Activated CD4-positive, alpha-beta T cell treated with anti-CD3 and anti-CD28 coated beads, Interleukin-2, amount 50 U/mL, for 24 hours (primary cell): ENCODE results near the gene STX16.

Experiments
- DNase-seq, 2 donors: peaks; one replicate each; pipeline ENCODE4 v3.0.0-alpha.2; 2020; ENCODE audit warnings: low read depth in 1 of 2, low spot score in 1 of 2

The STX16 gene

DNA sequence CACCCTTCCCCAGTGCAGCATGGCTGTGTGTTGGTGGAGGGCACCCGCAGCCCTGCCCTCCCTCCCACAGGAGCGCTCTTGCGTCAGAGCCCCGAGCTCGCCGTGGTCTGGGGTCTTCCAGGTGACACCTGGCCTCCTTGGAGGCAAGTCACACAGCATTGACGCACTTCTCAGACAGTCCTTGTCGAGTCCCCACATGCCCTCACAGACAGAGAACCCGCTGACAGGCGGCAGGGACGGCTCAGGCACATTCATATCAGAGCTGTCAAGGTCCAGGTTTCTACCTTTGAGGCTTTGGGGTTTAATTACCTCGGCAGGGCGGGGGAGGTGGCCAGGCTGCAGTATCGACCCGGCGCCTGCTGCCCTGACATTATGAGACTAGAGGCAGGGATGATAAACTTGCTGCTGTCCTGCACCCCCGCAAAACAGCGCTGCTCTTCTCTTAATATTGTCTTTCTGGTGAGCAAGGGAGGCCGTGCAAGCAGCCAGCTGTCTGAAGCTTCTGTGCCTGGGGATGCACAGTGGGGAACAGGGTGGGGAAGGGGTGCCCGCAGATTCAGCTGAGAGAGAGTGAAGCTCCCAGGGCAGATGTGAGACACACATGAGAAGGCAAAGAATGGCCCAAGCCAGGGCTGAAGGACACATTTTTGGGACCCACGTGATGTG lies 46.3 kb downstream of the STX16 start:
- DNase-seq = no peak

DNA sequence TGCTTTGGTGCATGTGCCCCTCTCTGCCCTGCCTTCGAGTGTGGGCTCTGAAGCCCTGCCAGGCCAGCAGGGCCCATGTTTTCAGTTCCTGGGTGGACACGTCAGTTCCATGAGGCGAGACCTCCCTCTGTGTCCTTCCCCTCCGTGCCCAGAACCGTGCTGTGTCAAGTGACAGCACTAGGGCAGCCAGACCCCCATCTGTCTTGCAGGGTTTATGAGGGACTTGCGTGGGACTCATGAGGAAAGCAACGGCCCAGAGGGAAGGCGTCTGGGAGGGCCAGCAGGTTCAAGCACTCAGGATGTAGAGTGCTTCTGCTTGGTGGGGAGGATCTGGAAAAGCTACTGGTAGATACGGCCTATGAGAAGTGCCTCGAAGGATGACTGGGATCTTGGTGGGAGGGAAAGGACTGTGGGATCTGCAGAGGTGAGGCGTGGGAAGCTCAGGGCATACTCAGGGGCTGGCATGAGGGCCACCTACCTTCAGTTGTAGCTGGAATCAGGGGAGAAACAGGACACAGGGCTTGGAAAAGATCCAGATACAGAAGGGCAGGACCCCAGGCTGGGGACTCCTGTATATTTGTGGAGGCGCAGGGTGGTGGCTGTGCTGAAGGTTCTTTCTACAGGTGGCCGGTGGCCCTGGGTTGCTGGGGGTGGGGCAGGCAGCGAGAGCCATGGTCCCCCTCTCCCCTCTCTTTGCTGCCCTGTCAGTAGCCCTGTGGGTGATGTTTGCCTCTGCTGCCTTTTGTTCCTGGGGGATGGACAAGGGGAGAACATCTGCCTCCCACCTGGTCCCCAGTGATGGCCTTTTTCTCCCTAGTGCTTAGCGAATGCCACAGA lies 47.0 kb downstream of the STX16 start:
- DNase-seq = no peak

DNA sequence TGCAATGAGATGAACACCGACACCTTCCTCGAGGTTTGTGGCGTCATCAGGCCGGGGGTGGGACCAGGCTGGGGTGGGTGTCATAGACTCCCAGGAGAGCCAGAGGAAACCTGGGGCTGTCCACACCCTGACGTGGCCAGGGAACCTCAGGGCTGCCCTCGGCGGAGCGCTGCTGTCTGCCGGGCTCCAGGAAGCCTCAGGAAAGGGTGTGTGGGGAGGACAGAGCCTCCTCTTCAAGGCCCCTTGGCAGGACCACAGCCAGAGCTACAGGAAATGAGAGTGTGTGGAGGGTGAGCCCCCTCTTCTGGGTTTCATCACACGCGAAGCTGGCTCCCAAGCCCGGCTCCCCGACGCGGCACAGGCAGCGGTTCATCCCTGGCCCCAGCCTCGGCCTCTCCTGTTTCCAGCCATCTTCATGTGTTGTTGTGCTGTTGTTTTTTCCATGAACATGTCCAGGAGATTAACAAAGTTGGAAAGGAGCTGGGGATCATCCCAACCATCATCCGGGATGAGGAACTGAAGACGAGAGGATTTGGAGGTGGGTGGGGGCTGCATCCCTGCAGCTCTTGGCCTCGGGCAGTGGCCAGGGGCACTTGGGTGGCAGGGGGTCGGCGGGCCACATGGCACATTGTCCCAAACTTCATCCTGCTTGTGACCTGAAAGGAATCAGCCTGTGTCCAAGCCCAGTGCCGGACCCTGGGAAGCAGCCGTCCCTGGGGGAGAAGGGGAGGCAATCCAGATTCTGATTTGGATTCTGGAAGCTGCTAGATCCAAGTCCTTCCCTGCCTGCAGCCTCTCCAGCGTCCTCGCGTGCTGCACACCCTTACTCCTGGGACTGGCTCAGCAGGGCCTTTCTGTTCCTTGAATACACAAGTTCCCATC lies 47.9 kb downstream of the STX16 start:
- DNase-seq = no peak

DNA sequence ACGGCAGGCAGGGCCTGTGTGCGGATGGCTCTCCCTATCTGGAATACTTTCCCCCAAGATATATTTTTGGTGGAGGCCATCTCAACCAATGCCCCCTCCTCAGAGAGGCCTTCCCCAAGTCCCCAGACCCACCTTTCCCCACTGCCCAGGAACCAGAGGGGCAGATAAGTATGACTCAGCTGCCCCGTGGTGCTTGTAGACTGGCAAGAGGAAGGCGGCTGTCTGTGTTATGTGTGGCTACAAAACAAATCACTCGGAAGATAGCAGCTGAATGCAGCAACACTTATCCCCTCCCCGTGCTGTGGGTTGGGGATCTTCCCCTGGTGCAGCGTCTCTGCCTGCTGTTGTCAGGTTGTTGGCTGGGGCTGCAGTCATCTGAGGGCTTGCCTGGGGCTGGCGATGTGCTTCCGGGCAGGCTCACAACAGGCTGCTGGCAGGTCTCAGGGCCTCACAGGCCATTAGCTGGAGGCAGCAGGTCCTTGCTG lies 48.6 kb downstream of the STX16 start:
- no peak for DNase-seq

DNA sequence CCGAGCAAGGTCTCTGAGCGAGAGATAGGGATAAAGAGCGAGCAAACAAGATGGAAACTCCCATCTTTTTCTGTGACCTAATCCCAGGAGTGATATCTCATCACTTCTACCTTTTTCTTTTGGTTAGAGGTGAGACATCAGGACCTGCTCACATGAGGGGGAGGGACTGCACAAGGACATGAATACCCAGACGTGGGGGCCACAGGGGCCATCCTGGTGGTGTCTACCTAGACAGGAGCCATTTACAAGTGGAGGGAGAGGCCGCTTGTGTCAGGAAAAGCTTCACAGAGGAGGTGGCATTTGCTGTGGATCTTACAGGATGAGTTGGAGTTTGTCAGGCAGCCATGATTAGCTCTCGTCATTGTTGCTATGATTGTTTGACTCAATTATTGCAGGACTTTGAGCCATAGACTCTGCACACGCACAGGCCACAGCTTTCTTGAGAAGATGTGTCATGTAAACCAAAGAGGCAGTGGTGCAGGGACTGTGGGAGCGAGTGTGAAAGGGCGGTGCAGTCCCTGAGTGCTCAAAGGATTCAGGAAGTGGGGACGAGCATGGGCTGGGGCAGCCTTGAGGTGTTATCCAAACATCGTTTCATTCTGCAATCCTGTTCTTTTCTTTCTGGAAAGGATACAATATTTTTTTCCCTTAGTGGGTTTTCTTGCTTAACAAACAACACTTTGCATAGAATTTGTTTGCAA lies 49.2 kb downstream of the STX16 start:
- no peak for DNase-seq

DNA sequence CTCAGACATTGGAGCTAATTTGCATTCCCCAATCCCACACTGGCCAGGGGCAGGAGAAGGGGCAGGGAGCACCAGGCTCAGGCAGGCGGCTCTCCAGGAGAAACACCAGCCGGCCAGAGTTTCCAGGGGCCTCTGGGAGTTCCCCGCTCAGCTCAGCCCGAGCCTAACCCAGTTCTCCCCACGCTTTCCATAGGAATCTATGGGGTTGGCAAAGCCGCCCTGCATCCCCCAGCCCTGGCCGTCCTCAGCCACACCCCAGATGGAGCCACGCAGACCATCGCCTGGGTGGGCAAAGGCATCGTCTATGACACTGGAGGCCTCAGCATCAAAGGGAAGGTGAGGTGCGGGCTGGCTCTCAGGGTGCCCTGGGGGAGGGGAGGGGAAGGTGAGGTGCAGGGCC lies 49.7 kb downstream of the STX16 start:
- no peak for DNase-seq

DNA sequence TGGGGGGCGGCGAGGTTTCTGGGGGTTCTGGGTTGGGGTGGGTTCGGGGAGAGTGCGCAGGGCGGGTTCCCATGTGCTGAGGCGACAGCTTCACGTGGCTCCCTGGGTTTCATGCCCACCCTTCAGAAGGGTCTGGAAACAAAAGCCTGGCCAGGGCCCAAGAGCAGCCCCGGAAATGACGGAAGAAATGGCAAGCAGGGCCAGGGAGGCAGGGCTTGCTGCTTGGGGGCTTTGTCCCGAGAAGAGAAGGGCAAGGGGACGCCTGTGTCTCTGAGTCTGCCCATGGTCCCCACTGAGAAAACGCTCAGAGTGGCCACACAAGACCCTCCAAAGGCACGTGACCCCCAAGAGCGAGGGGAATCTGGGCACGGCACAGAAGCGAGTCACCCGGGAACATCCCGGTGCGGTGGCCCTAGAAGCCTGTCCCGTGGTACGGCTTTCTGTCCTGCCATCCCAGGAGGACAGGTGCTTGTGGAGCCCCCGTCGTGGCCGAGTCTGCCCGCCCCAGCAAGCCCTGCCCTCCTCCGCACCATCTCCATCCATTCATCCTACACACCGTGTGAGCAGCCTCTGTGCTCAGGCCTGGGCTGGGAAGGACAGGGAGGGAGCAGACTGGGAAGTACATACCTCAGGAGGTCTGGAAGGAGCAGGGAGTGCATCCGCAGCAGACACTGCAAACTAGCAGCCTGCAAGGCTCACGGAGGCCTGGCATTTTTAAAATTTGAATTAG lies 50.5 kb downstream of the STX16 start:
- DNase-seq = no peak

DNA sequence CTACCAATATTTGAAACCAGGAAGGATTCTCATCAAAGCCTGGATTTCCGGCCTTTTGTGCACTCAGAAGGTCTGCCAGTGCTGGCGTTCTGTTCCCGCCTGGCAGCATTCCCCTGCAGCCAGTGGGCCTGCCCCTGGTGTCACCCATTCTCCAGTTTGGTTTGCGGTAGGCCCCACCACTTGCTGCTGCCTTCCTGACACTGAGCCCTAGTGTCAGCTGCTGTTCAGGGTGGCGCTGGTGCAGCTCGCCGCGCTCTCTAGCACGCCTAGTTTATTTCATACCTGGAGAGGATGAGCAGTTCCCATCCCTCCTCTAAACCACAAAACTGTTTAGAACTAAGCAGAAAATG lies 51.1 kb downstream of the STX16 start:
- DNase-seq = no peak

DNA sequence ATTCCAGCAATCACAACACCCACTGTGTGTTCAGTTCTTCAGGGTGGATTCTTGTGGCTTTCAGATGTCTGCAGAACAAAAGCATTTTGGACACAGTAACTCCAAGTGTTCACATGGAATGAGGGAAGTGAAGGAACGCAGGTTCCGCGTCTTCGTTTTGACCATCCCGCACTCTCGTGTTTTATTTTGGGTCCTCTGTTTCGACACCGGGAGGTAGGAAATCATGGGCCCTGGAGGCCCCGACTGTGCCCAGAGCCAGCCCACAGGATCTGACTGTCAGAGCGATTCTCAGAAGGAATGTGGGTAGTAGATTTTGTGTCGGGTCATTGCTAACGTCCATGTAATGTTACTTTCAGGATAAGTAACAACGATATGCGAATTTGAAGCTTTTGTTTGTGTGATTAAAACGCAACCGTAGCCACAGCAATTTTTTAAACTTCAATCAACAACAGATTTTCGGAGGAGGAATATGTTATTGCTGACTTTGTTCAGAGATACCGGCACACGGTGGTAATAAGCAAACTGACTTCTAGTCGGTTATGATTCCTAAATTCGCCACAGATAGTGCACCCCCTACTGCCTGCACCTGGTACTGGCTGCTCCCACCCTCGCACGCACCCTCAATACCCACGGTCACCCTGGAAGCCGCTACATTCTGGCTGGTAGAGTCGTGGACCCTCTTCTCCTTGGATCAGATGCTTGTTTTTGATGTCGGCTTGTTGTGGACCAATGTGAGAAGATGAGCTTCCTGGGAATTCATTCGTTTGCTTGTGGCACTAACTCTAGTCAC lies 52.0 kb downstream of the STX16 start:
- no peak for DNase-seq

DNA sequence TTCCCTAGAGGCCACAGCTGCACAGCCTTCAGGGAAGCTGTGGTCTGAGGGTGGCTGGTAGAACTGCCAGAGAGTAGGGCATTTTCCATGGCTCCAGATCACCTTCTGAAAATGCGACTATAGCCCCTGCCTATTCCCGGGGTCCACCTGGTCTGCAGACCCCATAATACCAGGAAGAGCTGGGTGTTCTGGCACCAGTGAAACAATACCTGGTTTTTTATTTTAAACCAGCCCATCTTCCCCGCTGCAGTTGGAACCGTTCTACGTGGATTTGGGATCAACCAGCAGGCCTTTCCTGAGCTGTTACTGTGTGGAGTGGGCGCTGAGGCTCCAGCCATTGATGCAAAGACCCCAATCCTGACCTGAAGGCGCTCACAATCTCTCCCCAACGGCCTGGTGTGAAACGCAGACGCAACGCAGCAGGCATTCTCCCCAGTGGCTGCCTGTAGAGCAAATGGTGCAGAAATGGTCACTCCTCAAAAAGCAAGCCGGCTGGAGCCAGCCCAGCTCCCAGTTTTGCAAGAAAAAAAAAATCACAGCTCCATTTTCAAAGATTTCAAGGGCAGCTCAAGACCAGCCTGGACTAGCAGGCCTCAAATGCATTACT lies 52.8 kb downstream of the STX16 start:
- no peak for DNase-seq

DNA sequence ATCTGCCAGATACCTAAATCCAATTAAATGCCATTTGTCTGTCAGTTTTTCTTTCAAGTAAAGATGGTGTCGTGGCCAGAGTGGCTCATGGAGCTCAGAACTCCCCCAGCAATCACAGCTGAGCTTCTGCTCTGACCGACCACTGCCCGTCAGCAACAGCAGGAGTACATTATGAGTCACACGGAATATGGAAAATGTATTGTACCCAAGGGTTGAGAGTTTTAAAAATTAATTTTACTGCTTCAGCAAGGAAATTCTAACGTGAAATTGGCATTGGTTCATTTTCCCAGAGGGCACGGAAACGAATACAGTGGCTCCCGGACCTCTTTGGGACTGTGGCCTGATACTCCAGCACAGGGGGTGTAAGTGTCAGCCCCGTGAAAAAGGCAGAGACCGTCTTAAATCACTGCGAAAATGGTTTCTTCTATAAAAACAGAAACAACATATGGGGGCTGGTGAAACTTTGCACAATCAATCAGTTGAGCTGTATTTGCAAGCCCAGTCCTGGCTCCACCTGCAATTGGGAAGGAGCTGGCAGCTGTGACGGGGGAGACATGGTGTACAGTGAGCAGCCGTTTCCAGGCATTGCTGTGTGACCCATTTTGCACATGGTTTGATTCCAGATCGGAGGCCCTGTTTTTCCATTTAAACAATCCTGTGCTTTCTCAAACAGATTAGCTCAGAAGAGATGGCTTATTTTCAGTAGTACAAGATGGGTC lies 54.3 kb downstream of the STX16 start:
- DNase-seq = no peak

DNA sequence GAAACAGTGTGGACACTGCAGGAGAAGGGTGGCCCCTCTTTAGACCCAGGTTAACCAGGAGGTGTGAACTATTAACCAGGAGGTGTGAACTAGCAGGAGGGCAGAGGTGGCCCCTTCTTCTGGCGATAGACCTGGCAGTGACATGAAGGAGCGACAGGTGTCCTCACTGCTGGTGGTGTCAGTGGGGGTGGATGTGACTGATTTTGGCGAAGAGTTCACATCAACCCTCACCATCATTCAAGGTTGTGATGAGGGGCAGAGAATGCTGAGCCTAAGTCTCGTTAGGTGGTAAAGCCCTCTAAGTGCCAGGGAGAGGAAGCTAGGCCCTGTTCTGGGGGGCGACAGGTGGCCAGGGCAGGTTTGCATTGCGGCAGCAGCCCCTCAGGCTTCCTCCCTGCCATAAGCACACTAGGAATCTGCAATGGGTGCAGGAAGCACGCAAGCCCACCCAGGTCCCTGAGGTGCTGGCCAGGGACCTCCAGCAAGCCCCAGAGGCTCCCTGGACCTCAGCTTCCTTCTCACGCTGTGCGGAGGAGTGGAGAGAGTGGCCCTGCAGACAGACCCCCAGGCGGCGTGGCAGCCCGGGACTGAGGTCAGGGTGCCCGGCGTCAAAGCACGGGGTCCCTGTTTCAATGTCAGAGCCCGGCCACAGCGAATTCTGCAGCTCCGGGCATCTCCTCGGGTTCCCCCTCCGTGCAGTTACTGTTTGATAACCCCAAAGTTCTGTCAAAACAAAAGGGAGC lies 55.2 kb downstream of the STX16 start:
- no peak for DNase-seq

DNA sequence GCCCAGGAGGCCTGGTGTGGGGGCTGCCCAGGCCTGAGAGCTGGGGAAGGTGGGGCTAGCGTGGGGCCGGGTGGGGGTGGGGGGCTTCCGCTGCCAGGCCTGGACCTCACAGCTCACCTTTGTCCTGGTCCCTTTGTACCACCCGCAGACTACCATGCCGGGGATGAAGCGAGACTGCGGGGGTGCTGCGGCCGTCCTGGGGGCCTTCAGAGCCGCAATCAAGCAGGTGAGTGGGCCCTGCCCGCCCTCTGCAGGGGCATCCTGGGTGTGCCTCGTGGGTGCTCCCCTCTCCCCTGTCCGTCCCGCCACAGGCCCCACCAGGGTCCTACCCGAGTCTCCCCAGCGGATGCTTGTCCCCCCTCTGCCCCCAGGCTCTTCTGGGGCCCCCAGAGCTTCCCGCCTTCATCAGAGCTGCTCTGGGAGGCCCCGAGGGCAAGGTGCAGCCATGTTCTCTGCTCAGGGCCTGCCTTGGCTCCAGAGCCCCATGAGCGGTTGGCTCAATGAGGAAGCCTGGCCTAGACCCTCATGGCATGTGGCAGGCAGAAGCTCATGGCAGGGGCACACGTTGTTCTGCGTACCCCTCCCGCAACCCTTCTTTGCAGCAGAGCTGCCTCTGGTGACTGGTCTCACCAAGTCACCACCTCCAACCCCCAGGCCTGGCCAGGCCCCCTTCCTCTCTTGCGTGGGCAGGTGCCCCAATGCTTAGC lies 56.0 kb downstream of the STX16 start:
- no peak for DNase-seq

DNA sequence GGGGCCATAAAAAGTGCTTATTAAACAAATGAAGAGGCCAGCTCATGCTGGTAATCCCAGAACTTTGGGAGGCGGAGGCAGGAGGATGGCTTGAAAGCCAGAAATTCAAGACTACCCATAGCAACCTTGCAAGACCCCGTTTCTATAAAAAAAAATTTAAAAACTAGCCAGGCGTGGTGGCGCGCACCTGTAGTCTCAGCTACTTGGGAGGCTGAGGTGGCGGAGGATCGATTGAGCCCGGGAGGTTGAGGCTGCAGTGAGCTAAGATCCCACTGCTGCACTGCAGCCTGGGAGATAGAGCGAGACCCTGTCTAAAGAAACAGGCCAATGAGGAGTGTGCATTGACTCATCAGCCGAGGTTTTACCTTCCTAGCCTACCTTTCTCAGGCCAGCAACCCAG lies 56.7 kb downstream of the STX16 start:
- DNase-seq = no peak

DNA sequence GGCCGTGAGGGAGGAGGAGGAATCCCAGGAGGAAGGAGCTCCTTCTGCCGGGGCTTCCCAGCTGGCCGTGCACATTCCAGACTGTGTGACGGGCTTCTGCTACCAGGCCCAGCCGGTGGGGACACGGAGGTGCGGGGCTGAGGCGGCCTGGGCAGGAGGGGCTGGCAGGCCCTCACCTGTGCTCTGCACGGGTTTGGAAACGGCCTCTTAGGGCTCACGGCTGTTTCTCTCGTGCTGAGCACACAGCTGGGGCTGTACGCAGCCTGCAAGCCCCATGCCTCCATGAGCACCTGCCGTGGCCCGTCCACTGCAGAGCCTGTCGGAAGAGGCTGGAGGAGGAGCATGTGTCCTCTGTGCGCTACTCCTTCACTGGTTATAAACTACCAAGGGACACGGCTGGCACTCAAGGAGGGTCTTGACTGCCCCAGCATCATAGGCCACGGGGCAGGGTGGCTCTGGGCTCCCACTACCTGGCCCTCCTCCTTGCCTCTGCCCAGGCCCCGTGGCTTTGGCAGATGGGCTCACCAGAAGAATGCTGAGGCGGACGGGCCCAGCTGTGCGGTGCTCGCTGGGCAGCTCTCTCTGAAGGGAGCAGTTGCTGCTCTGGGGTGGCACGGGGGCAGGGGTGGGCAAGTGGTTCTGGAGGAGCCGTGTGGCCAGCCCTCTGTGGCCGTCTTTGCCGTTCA lies 57.3 kb downstream of the STX16 start:
- no peak for DNase-seq

DNA sequence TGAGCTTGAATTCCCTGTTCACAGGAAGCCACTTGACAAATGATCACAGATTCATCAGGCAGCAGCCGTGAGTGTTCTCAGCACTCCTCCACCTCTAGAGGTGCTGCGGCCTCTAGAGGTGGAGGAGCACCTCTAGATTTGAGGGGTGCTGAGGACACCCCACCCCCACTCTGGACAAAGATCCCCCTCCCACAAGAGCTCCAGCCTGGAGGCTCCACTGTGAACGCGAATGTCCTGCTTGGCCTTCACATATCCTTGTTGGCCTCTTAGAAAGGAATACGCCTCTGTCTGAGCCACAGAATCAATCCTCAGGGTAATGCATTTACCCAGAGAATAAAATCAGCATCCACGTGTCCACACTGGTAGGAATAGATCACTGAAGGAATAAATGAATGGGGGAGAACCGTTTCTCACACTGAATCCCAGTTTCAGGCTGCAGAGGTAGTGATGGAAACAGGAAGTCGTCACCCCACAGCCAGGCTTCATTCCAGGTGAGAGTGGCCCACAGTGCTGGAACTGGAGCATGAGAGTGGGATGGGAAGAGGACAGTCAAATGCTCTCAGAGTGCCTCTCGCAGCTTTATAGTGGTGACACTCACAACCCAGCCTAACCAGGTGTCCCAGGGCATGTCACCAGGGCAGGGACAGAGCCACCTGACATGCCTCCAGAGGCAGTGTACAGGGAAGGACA lies 58.1 kb downstream of the STX16 start:
- no peak for DNase-seq
